HG03103 (cell line): ENCODE results near the gene MEF2C.
"Not testable (repeated sequence)": the region's sequence is repeated elsewhere in the genome, so short reads cannot be mapped to it uniquely, and the experiment has no call there.

Experiments
- ATAC-seq: cut with Tn5 transposase; IDR thresholded peaks from one replicate; pipeline ENCODE4 v1.9.1; 2021; ENCODE audit warnings: low read depth; ENCODE audit not compliant: unreplicated experiment

Gene MEF2C

DNA sequence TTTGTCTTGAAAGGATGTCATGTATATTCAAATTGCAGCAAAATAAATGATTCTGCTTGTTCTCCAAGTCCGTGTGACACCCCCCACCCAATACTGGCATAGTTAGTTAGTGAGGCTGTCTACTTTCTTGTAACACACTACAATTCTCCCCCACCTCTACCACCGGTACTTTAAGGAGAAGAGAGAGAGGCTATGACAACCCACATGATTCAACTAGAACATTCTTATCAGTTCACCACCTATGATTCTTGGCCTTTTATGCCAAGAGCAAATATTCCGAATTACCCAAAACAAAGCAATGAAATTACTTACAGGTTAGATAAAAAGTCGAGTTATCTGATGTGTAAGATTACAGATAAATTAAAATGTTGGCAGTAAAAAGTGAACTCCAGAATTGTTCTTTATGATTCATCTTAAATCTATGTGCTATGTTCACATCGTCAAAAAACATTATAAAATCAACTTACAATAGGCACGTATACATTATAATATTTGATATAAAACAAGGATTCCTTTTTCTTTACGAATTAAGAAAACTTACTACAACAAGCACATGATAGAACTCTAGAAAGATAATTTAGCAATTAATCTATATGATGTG, 14.4 kb downstream of the MEF2C start:
- ATAC-seq = no peak

DNA sequence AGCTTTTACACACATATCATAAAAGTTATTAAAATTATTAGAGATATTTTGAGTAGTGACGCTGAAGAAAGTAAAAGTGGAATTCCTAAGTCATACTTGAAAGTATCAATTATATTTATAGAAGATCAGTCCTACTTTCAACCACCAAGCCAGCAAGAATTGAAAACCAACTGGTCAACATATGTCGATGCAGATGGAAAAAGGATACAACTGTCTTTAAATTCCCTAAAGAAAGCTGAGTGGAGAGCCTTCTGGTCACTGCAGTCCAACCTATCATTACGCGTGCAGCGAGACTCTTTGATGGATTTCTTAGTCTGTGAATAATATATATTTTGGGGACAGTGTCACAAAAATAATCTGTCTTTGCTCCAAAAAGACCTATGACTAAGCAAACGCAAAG, 15.3 kb downstream of the MEF2C start:
- no peak for ATAC-seq

DNA sequence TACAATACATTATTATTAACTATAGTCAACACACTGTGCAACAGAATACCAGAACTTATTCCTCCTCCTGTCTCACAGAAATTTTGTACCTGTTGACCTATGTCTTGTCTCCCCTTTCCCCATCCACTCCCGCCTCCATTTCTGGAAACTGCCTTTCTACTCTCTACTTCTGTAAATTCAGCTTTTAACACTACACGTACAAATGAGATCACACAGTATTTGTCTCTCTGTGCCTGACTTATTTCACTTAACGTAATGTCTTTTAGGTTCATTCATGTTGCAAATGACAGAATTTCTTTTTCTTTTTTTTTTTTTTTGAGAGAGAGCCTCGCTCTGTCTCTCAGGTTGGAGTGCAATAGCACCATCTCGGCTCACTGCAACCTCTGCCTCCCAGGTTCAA, 19.5 kb downstream of the MEF2C start:
- no peak for ATAC-seq

DNA sequence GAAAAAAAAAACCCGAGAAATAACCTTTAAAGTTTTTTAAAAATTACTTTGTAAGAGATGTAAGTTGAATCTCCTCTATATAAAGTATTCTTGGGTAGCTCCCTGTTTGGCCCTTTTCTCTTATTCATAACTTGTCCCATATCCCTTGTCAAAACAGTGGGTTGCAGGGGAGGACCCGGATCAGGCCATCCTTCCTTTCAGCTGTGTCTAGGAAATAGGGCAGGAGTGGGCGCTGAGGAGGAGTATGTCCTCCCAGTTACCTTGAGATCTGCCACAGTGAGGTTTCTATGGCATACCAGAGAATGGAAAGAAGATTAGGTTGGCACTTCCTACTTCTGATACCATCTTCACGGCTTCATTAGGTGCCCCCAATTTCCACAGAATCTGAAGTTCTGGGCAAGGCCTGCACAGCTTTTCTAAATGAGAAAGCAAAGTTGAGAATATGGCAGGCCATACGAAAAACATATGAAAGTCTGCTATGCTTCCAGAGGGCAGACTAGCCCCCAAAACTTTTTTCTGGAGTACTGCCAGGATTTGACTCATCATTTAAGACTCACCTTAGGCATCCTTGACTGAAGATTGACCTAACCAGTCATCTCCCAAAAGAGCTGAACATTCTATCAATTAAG, 20.3 kb downstream of the MEF2C start:
- no peak for ATAC-seq

DNA sequence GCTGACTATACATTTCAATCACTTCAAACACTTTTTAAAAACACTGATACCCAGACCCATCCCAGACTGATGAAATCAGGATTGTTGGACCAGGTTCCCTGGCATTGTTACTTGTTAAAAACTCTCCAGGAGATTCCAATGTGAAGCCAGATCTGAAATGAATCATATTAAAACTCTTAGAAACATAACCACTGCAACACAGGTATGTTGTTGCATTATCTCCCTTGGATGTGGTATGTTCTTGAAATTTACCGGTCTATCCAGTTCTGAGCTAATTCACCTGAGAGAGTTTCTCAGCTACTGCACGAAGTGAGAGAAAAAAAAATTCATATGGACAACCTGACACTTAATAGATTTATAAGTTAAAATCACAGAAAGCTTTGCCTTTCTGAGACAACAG, 21.8 kb downstream of the MEF2C start:
- no peak for ATAC-seq

DNA sequence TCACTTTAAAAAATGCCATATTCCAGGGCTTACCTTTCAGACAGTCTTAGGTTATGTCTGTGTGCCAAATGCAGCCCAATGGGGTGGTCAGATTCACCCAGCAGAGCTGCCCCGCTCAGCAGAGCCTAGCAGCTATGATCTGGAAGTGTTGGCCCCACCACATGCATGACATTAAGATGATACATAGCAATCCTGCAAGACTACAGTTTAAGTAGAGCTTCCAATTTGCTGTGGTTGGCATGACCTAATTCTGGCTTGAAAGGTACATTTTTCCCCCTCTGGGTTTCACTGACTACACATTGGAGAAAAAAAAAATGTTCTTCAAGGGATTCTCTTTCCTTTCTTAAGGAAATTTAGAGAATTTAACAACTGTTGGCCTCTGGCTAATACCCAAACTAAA, 22.5 kb downstream of the MEF2C start:
- ATAC-seq = no peak

DNA sequence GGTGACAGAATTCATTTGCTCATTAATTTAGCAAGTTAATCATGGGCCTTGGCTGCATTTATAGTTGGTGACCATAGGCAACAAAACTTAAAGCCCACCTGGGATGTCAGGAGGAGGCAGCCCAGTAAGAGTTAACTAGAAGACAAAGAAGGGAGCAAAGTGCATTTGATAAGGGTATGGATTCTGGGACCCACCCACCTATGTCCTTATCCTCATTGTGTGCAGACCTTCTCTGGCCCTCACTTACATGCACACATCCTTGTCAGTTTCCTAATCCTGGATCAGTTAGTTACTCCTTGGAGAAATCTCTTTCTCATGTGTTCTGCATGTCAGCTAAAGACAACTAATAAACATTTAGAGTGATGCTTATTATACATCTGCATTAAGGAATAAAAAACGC, 24.6 kb downstream of the MEF2C start:
- ATAC-seq = no peak

DNA sequence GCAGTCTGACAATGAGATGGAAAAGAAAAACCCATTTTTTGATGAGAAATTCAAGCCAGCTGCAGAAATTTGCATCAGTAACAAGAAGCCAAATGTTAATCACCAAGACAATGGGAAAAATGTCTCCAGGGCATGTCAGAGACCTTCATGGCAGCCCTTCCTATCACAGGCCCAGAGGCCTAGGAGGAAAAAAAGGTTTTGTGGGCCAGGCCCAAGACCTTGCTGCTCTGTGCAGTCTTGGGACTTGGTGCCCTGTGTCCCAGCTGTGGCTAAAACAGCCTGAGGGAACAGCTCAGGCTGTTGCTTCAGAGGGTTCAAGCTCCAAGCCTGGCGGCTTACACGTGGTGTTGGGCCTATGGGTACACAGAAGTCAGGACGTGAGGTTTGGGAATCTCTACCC, 26.6 kb downstream of the MEF2C start:
- ATAC-seq = not testable (repeated sequence)

DNA sequence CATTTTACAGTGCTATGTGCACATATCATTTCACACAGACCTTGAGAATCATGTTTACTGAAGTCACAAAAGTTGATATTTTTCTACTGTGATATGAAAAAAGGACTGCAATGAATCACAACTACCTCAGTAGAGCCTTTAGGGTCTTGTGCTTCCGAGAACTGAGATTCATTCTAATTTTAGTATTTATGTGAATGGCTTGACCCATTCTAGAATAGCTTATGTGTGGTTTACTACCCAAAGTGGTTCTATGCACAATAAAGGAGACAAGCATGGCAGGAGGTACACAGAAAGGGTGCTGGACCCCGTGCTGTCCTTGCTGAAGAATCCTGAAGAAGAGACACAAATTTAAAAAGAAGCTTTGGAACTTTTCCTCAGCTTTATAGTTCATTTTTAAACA, 28.2 kb downstream of the MEF2C start:
- no peak for ATAC-seq

DNA sequence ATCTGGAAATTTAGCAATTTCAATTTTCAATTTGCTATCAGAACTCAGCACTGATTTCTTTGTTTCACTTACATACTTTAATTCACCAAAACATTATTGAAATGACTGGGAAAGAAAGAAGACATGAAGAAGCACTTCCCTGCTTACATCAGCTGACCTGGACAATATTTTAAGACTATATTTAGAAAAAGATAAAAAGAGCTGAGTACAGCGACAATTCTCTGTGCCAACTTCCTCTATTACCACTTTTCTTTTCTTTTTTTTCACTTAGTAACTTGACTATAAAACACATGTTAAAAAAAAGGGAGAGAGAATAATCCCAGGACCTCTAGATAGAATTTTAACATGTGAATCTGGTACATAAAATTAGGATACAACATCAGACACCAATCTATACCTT, 35.6 kb downstream of the MEF2C start:
- ATAC-seq = no peak

DNA sequence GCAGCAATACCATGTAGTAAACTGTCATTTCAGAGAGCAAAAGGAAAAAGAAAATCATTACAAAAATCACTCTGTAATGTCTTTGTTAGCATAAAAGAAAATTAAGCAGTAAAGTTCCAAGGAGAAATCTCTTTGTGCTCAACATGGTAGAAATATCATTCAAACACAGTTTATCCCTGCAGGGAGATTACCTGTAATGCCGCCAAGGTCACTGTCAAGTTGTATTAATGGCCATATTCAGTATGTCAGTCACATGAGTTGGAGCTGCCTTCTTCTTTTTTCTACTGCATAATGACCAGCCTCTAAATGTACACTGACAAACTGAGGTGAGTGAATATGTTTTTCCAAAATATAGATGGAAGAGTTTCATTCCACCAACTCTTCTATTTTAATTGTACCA, 36.5 kb downstream of the MEF2C start:
- ATAC-seq = no peak

DNA sequence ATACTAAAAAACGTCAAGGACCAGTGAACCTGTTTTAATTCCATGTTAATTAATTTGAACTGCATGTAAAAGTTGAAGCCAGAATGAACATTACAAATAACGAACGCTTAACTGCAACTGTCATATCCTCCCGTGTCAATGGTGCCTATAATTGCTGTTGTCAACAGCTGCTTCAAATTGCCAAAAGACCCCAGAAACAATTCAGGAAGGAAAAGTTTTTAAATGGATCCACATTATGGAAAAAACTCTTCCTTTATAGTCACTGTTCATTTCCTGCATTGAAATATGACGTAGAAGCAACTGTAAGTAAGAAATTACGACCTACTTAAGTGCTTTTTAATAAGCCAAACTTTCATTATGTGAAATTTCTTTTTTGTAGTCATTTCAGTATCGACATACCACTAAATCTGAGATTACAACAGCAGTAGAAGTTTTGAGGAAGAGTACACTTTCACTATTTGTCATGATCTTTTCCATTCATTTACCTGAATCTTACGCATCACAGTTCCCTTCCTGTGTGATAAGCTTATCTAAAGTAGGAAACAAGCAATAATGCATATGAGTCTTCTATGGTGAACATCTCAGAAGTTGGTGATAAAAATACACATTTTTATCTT, 37.8 kb downstream of the MEF2C start:
- ATAC-seq = peak; percentile 86

DNA sequence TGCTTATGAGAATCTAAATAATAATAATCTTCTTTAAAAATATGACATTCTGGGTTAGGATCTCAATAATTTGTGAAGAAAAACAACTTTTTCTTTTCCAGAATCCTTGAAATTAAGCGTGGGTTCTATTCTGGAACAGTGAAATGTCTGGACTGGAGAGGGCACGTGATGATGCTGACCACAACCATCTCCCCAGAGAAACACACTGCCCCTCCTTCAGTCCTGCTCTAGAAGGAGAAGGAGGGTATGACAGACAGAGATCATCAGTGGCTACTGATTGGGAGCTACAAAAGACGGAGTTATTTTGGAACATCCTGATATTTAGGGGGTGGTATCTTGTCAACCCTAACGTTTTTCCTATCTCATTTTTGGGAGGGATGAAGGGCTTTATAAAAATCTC, 40.2 kb downstream of the MEF2C start:
- ATAC-seq = no peak

DNA sequence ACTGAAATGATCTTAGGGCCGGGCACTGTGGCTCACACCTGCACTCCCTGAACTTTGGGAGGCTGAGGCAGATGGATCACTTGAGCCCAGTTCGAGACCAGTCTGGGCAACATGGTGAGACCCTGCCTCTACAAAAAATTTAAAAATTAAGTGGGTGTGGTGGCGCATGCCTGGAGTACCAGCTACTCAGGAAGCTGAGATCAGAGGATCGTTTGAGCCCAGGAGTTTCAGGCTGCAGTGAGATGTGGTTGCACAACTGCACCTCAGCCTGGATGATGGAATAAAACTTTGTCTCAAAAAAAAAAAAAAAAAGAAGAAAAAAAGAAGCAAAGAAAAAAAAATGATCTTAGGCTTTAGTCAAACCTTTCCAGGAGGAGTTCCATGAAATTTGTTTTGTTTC, 41.8 kb downstream of the MEF2C start:
- ATAC-seq = no peak

DNA sequence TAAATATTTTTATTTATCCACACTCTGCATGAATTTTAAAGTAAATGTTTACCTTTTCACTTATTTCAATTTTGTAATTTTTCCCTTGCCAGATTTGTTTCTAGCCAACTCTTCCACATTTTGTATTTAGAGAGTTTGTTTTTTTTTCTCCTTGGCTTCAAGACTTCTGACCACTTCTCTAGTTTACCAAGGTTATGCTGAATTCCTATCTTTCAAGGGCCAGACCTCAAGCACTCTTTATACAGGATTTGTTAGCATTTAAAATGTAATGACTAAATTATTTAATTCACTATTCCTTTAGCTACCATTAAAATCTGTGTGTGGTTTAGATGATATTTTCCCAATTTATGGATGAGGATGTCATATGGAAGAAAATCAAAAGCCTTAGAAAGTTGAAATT, 42.5 kb downstream of the MEF2C start:
- ATAC-seq = no peak

DNA sequence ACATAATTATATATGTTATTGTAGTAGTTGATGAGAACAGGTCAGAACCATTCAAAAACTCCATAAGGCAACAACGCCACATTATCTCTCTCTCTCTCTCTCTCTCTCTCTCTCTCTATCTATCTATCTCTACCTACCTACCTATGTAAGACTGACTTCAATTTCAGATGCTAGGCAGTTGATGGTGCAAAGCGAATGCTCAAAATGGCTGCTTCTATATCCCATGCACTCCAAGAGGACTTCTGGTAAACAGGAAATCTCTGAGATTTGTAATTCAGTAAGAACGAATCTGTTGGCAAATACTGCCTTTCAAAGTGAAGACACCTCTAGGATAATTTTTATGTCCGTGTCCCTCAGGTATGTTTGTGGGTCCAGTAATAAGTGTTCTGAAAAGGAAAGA, 43.7 kb downstream of the MEF2C start:
- no peak for ATAC-seq

DNA sequence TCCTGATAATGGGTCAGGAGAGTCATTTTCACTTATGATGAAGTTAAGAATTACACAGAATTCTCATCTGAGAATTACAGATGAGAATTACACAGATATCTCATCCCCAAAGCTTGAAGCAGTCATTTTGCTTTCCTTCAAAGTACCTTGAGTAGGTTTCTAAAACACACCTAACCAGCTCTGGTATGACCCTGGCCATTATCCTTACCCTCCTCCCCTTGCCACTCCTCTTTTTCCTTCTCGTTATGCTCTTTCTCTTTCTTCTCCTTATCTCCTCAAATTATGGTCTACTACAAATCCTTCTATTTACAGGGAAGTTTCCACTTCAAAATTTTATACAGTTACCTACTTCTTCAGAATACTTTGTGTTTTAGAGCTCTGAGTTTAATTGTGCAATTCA, 44.5 kb downstream of the MEF2C start:
- no peak for ATAC-seq

DNA sequence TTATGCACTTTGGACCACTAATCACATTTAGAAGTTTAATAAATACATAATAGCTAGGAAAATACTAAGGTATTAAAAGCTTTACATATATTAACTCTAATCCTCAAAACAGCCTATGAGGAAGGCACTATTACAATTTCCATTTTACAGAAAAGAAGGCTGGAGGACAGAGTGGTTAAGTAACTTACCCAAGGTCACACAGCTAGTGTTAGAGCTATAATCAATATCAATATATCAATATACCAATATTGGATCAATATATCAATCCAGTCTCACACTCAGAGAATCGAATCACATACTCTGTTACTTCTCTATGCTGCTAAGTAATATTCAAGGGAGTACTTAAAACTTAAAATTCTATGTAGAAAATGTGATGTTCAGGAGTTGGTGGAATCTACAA, 45.2 kb downstream of the MEF2C start:
- ATAC-seq = no peak

DNA sequence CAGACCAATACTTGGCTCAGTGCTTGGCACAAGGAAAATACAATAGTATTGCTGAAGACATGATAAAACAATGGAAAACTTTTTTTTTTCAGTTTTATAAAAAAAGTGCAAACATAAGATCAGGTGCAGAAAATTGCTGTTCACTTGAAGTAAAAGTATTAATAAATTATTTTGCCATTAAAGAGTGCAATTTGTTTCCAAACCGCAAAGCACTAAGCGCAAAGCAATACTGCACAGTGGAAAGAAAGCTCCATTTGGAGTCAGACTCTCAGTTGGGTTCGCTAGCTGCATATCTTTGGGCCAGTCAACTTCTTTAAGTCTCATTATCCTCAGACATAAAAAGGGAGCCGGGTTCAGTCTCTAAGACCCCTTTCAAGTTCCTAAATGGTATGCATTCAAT, 45.8 kb downstream of the MEF2C start:
- no peak for ATAC-seq

DNA sequence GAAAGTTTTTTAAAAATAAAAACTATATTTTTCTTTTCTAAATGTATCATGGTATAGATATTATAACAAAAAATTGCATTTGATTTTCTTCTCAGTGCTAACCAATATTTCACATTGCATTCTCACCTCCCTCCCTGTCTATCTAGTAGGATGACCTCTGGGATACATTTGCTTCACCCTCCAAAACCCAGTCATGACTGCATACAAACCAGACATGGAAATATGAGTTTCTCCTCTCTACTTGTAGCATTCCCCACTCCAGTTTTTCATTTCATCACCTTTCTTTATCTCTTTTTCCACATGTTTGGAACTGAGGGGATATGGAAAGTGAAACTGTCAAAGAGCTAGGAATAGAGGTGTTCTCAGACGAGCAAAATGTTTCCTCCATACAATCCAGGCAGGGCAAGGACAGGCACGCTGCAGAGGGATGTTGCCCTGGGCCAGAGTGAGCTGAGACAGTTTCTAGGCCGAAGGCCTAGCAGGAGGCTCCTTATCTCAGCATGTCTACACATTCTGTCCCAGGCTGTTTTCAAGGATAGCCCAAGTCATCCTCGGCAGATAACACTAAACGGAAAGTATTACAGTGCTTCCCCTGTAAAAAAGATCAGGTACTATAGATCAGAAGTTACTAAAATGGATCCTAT, 46.7 kb downstream of the MEF2C start:
- ATAC-seq = no peak

DNA sequence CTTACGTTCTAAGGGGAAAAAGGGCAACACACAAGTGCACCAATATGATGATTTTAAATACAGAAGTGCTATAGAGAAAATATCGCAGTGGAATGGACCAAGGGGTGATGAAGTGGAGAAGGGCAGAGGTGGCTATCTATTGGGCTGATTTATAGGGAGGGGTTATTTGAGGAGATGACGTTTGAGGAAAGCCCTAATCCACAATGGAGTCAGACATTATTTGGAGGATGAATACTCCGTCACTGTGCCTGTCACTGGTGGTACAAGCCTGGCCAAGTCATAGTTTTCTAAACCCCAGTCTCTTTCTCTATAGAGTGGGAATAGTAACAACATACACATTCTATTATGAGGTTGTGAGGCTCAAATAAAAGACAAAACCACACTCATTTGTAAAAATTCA, 48.5 kb downstream of the MEF2C start:
- no peak for ATAC-seq

DNA sequence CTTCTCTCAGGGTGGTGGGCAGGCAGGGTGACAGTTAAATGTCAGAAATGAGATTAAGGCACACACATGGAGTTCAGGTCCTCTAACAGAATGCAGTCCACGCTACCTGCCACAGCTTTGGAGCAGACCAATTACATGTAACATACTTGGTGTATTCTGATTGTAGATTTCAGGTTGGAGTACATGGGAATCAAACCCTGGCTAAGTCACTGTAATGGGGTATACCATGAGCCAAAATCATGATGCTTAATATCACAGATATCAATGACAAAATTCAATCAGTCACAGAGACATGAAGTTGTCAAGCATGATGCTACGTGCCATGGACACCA, 48.9 kb downstream of the MEF2C start:
- no peak for ATAC-seq
